DMS79 (cell line): ENCODE data around the gene TSPAN18.

Experiments
- DNase-seq: peaks from one replicate; lab custom pipeline; 2025; lab: John Stamatoyannopoulos, UW

TSPAN18 gene

GRCh38 chr11:44759743-44760476 is 33.1 kb downstream of the TSPAN18 start:
- no peak for DNase-seq

- no peak for DNase-seq
Measured at GRCh38 chr11:44760477-44760872, 33.7 kb downstream of the TSPAN18 start.

- DNase-seq: no peak
Measured at GRCh38 chr11:44760917-44761550, 34.3 kb downstream of the TSPAN18 start.

- DNase-seq: no peak
Measured at GRCh38 chr11:44761551-44761961, 34.8 kb downstream of the TSPAN18 start.

GRCh38 chr11:44763121-44763820 is 36.5 kb downstream of the TSPAN18 start:
- no peak for DNase-seq

- DNase-seq: no peak
Measured at GRCh38 chr11:44764583-44764982, 37.8 kb downstream of the TSPAN18 start.

- no peak for DNase-seq
Measured at GRCh38 chr11:44765026-44765595, 38.3 kb downstream of the TSPAN18 start.

GRCh38 chr11:44765676-44766075 is 38.9 kb downstream of the TSPAN18 start:
- DNase-seq: no peak

- no peak for DNase-seq
Measured at GRCh38 chr11:44766112-44766971, 39.6 kb downstream of the TSPAN18 start.

- no peak for DNase-seq
Measured at GRCh38 chr11:44766972-44767278, 40.2 kb downstream of the TSPAN18 start.

GRCh38 chr11:44767421-44767820 is 40.7 kb downstream of the TSPAN18 start:
- DNase-seq: no peak

GRCh38 chr11:44770401-44770800 is 43.6 kb downstream of the TSPAN18 start:
- no peak for DNase-seq

GRCh38 chr11:44771252-44771734 is 44.5 kb downstream of the TSPAN18 start:
- DNase-seq: no peak

- DNase-seq: no peak
Measured at GRCh38 chr11:44771841-44772240, 45.1 kb downstream of the TSPAN18 start.

- DNase-seq: no peak
Measured at GRCh38 chr11:44773351-44773965, 46.7 kb downstream of the TSPAN18 start.

GRCh38 chr11:44774108-44774507 is 47.3 kb downstream of the TSPAN18 start:
- DNase-seq: no peak

- DNase-seq: no peak
Measured at GRCh38 chr11:44774731-44775130, 48.0 kb downstream of the TSPAN18 start.

- no peak for DNase-seq
Measured at GRCh38 chr11:44775366-44775984, 48.7 kb downstream of the TSPAN18 start.

GRCh38 chr11:44775985-44776446 is 49.3 kb downstream of the TSPAN18 start:
- DNase-seq: no peak

- no peak for DNase-seq
Measured at GRCh38 chr11:44776551-44777208, 49.9 kb downstream of the TSPAN18 start.
